OCI-LY1 (cell line): ENCODE measurements around the gene CST4.

Source experiments
- H2AFZ ChIP-seq: fragments of 200-600 bp; sonication (generic), shearing (Covaris generic); 2 replicates; pipeline ENCODE4 v1.6.0; 2014; ENCODE audit warnings: antibody characterized with exemption, mild to moderate bottlenecking, low read length
- H3F3A ChIP-seq: fragments of 200-600 bp; sonication (generic), shearing (Covaris generic); 2 replicates; pipeline ENCODE4 v1.6.0; 2014; ENCODE audit warnings: mild to moderate bottlenecking, antibody characterized with exemption, low read length, moderate library complexity; ENCODE audit not compliant: insufficient read depth
- H3K27ac ChIP-seq: fragments of 200-600 bp; sonication (generic); 2 replicates; pipeline ENCODE4 v1.5.1; 2014; ENCODE audit warnings: low read length, mixed run types, mild to moderate bottlenecking, low read depth; ENCODE audit not compliant: poor library complexity, severe bottlenecking
- H3K27me3 ChIP-seq: fragments of 200-600 bp; sonication (generic); 2 replicates; pipeline ENCODE4 v1.6.0; 2014; ENCODE audit warnings: antibody characterized with exemption, mild to moderate bottlenecking, low read length, moderate library complexity; ENCODE audit not compliant: insufficient read depth
- H3K36me3 ChIP-seq: fragments of 200-600 bp; sonication (generic); 2 replicates; pipeline ENCODE4 v1.6.1; 2014; ENCODE audit warnings: mild to moderate bottlenecking, antibody characterized with exemption, low read length, moderate library complexity, mixed read lengths; ENCODE audit not compliant: insufficient read depth
- H3K4me1 ChIP-seq: fragments of 200-600 bp; sonication (generic); 2 replicates; pipeline ENCODE4 v1.5.1; 2014; ENCODE audit warnings: mild to moderate bottlenecking, low read length, moderate library complexity; ENCODE audit not compliant: insufficient read depth, severe bottlenecking
- H3K4me2 ChIP-seq: fragments of 200-600 bp; sonication (generic), shearing (Covaris generic); 2 replicates; pipeline ENCODE4 v1.6.1; 2014; ENCODE audit warnings: low read length
- H3K4me3 ChIP-seq: fragments of 200-600 bp; sonication (generic); 2 replicates; pipeline ENCODE4 v1.5.1; 2014; ENCODE audit warnings: low read length, low read depth, mild to moderate bottlenecking, mixed read lengths; ENCODE audit not compliant: poor library complexity, severe bottlenecking
- H3K79me2 ChIP-seq: fragments of 200-600 bp; shearing (Covaris generic); 2 replicates; pipeline ENCODE4 v1.6.1; 2016; ENCODE audit warnings: mixed run types, low read length, mixed read lengths; ENCODE audit not compliant: insufficient read depth
- H3K9ac ChIP-seq: fragments of 200-600 bp; sonication (generic), shearing (Covaris generic); 2 replicates; pipeline ENCODE4 v1.6.1; 2014; ENCODE audit warnings: mild to moderate bottlenecking, low read length, mixed read lengths
- H3K9me2 ChIP-seq: fragments of 200-600 bp; sonication (generic), shearing (Covaris generic); 2 replicates; pipeline ENCODE4 v1.6.1; 2014; ENCODE audit warnings: low read depth, mild to moderate bottlenecking, low read length, mixed read lengths
- H3K9me3 ChIP-seq: fragments of 200-600 bp; shearing (Covaris generic); 2 replicates; pipeline ENCODE4 v1.6.1; 2014; ENCODE audit warnings: low read length, mixed read lengths
- H4K20me1 ChIP-seq: fragments of 200-600 bp; sonication (generic), shearing (Covaris generic); 2 replicates; pipeline ENCODE4 v1.6.0; 2016; ENCODE audit warnings: mild to moderate bottlenecking, low read length; ENCODE audit not compliant: insufficient read depth
- EZH2 ChIP-seq: fragments of 200-600 bp; sonication (generic), shearing (Covaris generic); IDR thresholded peaks from 2 replicates; pipeline ENCODE4 v1.8.0; 2017; ENCODE audit warnings: borderline replicate concordance, mixed run types, mild to moderate bottlenecking, antibody characterized with exemption, low read length, moderate library complexity, mixed read lengths
- TF ChIP-seq, protein P1 (sequence below): fragments of 200-600 bp; sonication (generic), shearing (Covaris generic); IDR thresholded peaks from 2 replicates; pipeline ENCODE4 v1.5.1; 2017; ENCODE audit warnings: mild to moderate bottlenecking, antibody characterized with exemption, low read length, moderate library complexity, mixed read lengths

The CST4 gene

DNA sequence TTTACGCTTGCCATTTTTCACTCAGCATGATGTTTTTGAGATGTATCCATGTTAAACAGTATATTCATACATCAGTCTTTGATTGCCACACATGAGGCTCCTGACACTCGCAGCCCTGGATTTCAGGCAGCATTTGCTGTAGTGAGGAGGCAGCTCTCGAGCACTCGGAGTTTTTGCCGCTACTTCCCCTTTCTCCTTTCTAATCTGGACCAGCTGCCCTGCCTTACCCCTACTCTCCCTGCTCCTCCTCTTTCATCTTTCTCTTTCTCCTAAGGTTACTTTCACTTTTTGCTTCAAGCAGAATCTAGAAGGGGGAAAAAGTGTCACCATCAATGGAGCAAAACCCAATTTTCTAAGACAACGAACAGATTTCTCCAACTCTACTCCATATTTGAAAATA, 45.2 kb downstream of the CST4 start:
- H3K4me2 ChIP-seq = no peak overlapping the region
- H3K36me3 ChIP-seq = no peaks in the 10 kb centered on the region
- H2AFZ ChIP-seq = no peak overlapping the region
- H3K27ac ChIP-seq = no peak overlapping the region
- H3K9me3 ChIP-seq = no peaks in the 10 kb centered on the region
- H3K4me1 ChIP-seq = no peaks in the 10 kb centered on the region
- no peaks in the 10 kb centered on the region for H3K27me3 ChIP-seq
- no peak for TF ChIP-seq EZH2
- TF ChIP-seq, protein P1, sequence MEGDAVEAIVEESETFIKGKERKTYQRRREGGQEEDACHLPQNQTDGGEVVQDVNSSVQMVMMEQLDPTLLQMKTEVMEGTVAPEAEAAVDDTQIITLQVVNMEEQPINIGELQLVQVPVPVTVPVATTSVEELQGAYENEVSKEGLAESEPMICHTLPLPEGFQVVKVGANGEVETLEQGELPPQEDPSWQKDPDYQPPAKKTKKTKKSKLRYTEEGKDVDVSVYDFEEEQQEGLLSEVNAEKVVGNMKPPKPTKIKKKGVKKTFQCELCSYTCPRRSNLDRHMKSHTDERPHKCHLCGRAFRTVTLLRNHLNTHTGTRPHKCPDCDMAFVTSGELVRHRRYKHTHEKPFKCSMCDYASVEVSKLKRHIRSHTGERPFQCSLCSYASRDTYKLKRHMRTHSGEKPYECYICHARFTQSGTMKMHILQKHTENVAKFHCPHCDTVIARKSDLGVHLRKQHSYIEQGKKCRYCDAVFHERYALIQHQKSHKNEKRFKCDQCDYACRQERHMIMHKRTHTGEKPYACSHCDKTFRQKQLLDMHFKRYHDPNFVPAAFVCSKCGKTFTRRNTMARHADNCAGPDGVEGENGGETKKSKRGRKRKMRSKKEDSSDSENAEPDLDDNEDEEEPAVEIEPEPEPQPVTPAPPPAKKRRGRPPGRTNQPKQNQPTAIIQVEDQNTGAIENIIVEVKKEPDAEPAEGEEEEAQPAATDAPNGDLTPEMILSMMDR = no peak
- no peaks in the 10 kb centered on the region for H3K9me2 ChIP-seq
- H3K9ac ChIP-seq = no peak overlapping the region
- H3K4me3 ChIP-seq = no peak overlapping the region
- H3K79me2 ChIP-seq = no peaks in the 10 kb centered on the region
- H3F3A ChIP-seq = no peaks in the 10 kb centered on the region
- no peaks in the 10 kb centered on the region for H4K20me1 ChIP-seq

DNA sequence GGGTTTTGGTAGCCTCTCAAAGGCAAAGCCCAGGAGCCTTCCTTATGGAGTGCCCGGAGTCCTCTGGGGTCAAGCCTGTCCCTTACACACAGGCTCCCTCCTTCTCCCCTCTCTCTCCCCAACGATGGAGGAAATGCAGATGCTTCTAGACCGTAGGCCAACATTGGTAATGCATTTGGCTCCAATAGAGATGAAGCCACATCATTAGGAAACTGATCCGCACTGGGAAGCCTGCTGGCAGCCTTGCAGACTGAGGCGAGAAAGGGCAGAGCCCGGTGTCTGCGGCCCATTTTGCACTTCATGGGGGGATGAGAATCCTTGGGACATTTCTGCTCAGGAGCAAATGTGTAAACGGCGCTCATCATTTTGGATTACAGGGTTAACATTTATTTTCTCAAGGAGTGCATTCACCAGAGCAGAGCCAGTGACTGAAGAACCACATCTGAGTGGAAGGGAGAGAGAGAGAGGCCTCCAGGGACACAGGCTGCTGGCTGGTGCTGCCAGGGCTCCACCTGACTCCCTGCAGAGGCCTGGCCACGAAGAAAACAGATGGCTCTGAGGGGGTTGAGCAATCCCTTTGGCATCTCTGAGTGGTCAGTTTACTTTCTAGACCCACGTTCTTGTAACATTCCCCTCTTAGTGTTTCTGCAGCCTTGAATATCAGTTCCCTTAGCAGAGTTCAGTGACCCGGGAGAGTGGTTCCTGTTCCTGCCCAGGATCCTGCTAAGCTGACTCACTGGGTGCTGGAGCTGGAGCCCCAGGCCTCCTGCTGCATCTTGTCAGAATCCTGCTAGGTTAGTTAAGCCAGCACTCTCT, 46.7 kb downstream of the CST4 start:
- no peak overlapping the region for H2AFZ ChIP-seq

DNA sequence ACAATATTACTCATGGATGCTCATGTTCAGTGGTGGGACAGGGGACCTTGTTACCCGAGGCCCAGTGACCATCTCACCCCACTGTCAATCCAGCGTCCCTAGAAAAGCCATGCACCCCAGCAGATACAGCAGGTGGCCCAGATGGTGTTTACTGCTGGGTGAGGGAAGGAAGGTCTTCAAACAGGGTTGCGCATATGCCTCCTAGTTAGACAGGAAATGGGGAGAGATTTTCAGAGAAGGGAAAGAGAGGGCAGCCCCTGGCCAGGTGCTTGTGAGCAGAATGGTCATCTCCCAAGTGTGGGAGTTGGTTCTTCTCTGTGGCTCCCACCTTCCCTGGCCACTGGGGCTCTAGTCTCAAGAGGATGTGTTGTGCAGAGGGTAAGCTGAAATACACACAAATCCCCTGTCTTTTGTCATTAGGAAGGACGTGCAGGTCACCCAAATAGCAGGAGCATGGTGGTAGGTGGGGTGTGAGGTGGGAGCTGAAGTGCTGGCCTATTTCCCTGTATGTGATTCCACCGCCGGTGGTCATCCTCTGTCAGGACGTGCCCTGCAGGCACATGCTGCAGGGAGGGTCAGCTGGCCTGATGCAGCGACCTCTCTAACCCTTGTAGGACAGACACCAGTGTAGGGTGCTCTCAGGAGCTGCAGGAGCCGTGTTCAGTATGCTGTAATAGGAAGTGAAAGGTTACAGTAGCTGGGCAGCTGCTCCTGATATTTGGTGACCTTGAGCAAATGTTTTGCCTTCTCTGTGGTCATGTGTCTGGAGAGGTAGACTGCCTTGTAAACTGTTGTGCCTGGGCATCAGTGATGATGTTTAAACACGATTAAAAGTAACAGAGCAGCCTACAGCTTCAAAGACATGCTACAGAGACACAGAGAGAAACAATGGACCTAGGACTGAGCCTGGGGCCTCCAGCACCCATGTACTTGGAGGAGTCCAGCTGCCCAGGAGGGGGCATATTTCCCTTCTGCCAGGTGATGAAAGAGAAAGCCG, 47.9 kb downstream of the CST4 start:
- Histone ChIP-seq H3K9ac (no peak overlapping the region), H3K79me2 (no peaks in the 10 kb centered on the region), H3F3A (no peaks in the 10 kb centered on the region), H3K27ac (no peak overlapping the region), H3K4me2 (no peak overlapping the region), H3K27me3 (no peaks in the 10 kb centered on the region), H3K4me1 (no peaks in the 10 kb centered on the region), H2AFZ (no peak overlapping the region), H3K9me2 (no peaks in the 10 kb centered on the region), H4K20me1 (no peaks in the 10 kb centered on the region), H3K4me3 (no peak overlapping the region), H3K36me3 (no peaks in the 10 kb centered on the region), H3K9me3 (no peaks in the 10 kb centered on the region)
- TF ChIP-seq EZH2 = no peak
- TF ChIP-seq, protein P1 = no peak

More for the DNA sequence above, 46.7 kb downstream of the CST4 start:
- Histone ChIP-seq H3K27me3 (no peaks in the 10 kb centered on the region), H3K9me3 (no peaks in the 10 kb centered on the region), H3K9me2 (no peaks in the 10 kb centered on the region), H3K36me3 (no peaks in the 10 kb centered on the region), H3K4me2 (no peak overlapping the region), H3K4me1 (no peaks in the 10 kb centered on the region), H3F3A (no peaks in the 10 kb centered on the region), H3K79me2 (no peaks in the 10 kb centered on the region), H3K4me3 (no peak overlapping the region), H4K20me1 (no peaks in the 10 kb centered on the region), H3K27ac (no peak overlapping the region), H3K9ac (no peak overlapping the region)
- no peak for TF ChIP-seq EZH2
- TF ChIP-seq, protein P1 = no peak
